PC-3 (cell line): ENCODE data around the gene PAF1.

Experiments
- EZH2 ChIP-seq: fragments of 300-600 bp; sonication (generic); IDR thresholded peaks from one replicate; pipeline ENCODE4 v1.6.1; 2017; ENCODE audit warnings: antibody characterized with exemption, mild to moderate bottlenecking, low read length; ENCODE audit not compliant: unreplicated experiment
- TF ChIP-seq, protein P1 (sequence below): fragments of 300-600 bp; sonication (generic); conservative IDR thresholded peaks from 2 replicates; pipeline ENCODE4 v1.5.1; 2017; ENCODE audit warnings: antibody characterized with exemption, low read depth, mild to moderate bottlenecking, low read length

DNA sequence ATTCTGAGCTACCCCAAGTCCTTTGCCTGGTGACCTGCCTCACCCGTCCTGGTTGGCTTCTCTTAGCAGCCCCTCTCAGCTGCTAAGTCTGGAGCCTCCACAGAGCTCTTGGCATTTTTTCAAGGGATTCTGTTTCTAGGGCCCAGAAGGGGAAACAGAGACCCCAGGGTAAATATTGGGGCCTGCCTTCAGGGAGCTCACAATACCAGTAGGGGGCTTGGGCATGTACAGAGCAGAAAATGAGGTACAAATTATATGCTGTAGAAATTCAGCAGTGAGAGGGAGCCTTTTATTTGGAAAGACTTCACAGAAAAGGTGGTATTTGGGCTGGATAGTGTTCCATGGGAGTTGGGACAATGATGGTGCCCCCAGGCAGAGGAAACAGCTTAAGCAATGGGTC lies 45.0 kb downstream of the PAF1 start:
- TF ChIP-seq, protein P1, sequence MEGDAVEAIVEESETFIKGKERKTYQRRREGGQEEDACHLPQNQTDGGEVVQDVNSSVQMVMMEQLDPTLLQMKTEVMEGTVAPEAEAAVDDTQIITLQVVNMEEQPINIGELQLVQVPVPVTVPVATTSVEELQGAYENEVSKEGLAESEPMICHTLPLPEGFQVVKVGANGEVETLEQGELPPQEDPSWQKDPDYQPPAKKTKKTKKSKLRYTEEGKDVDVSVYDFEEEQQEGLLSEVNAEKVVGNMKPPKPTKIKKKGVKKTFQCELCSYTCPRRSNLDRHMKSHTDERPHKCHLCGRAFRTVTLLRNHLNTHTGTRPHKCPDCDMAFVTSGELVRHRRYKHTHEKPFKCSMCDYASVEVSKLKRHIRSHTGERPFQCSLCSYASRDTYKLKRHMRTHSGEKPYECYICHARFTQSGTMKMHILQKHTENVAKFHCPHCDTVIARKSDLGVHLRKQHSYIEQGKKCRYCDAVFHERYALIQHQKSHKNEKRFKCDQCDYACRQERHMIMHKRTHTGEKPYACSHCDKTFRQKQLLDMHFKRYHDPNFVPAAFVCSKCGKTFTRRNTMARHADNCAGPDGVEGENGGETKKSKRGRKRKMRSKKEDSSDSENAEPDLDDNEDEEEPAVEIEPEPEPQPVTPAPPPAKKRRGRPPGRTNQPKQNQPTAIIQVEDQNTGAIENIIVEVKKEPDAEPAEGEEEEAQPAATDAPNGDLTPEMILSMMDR = no peak
- TF ChIP-seq EZH2 = no peak
